ENCODE results near the gene CDC42SE2.

The CDC42SE2 gene

GRCh38 chr5:131400585-131400984 is 136.7 kb downstream of the CDC42SE2 start:
- Histone ChIP-seq H3K36me3 (ENCODE audit: insufficient read depth, low read length) (peaks cover 93% of the 10 kb centered on the region), H3K79me2 (ENCODE audit: insufficient read depth, low read length) (no peaks in the 10 kb centered on the region), H4K20me1 (ENCODE audit: insufficient read depth, low read length) (no peaks in the 10 kb centered on the region), H2AFZ (ENCODE audit: low read length) (no peak overlapping the region), H3K4me3 (ENCODE audit: low read depth, low read length, poor library complexity, severe bottlenecking) (no peak overlapping the region), H3F3A (ENCODE audit: insufficient read depth, low read length) (no peaks in the 10 kb centered on the region), H3K27ac (ENCODE audit: low read depth, low read length, poor library complexity, severe bottlenecking) (no peak overlapping the region), H3K4me2 (ENCODE audit: low read length) (no peak overlapping the region), H3K4me1 (ENCODE audit: insufficient read depth, low read length, severe bottlenecking) (no peaks in the 10 kb centered on the region), H3K27me3 (ENCODE audit: insufficient read depth, low read length) (no peaks in the 10 kb centered on the region), H3K9me2 (ENCODE audit: low read depth, low read length) (no peaks in the 10 kb centered on the region), H3K9ac (ENCODE audit: low read length) (no peak overlapping the region), H3K9me3 (ENCODE audit: low read length) (peaks cover 15% of the 10 kb centered on the region)
- TF ChIP-seq EZH2 (IDR thresholded peaks at IDR 0.05; ENCODE audit: borderline replicate concordance, low read length): no peak
- TF ChIP-seq CTCF (IDR thresholded peaks at IDR 0.05; ENCODE audit: low read length): no peak

GRCh38 chr5:131405674-131406073 is 141.8 kb downstream of the CDC42SE2 start:
- no peaks in the 10 kb centered on the region for H3K27me3 ChIP-seq (ENCODE audit: insufficient read depth, low read length)
- H3K4me1 ChIP-seq (ENCODE audit: insufficient read depth, low read length, severe bottlenecking): no peaks in the 10 kb centered on the region
- no peak overlapping the region for H3K4me2 ChIP-seq (ENCODE audit: low read length)
- TF ChIP-seq CTCF (IDR thresholded peaks at IDR 0.05; ENCODE audit: low read length) (no peak), EZH2 (IDR thresholded peaks at IDR 0.05; ENCODE audit: borderline replicate concordance, low read length) (no peak)
- H2AFZ ChIP-seq (ENCODE audit: low read length): no peak overlapping the region
- H3K4me3 ChIP-seq (ENCODE audit: low read depth, low read length, poor library complexity, severe bottlenecking): no peak overlapping the region
- H3K79me2 ChIP-seq (ENCODE audit: insufficient read depth, low read length): no peaks in the 10 kb centered on the region
- H3K9me3 ChIP-seq (ENCODE audit: low read length): peaks cover 15% of the 10 kb centered on the region
- no peak overlapping the region for H3K9ac ChIP-seq (ENCODE audit: low read length)
- no peak overlapping the region for H3K27ac ChIP-seq (ENCODE audit: low read depth, low read length, poor library complexity, severe bottlenecking)
- H3F3A ChIP-seq (ENCODE audit: insufficient read depth, low read length): no peaks in the 10 kb centered on the region
- no peaks in the 10 kb centered on the region for H3K9me2 ChIP-seq (ENCODE audit: low read depth, low read length)
- H4K20me1 ChIP-seq (ENCODE audit: insufficient read depth, low read length): no peaks in the 10 kb centered on the region
- H3K36me3 ChIP-seq (ENCODE audit: insufficient read depth, low read length): peaks cover 80% of the 10 kb centered on the region

GRCh38 chr5:131406076-131406475 is 142.2 kb downstream of the CDC42SE2 start:
- Histone ChIP-seq H3K27me3 (ENCODE audit: insufficient read depth, low read length) (no peaks in the 10 kb centered on the region), H3K4me3 (ENCODE audit: low read depth, low read length, poor library complexity, severe bottlenecking) (no peak overlapping the region), H2AFZ (ENCODE audit: low read length) (no peak overlapping the region), H3K9ac (ENCODE audit: low read length) (no peak overlapping the region), H3K9me2 (ENCODE audit: low read depth, low read length) (no peaks in the 10 kb centered on the region), H3K9me3 (ENCODE audit: low read length) (peaks cover 15% of the 10 kb centered on the region), H3K27ac (ENCODE audit: low read depth, low read length, poor library complexity, severe bottlenecking) (no peak overlapping the region), H3K79me2 (ENCODE audit: insufficient read depth, low read length) (no peaks in the 10 kb centered on the region), H3F3A (ENCODE audit: insufficient read depth, low read length) (no peaks in the 10 kb centered on the region), H3K4me2 (ENCODE audit: low read length) (no peak overlapping the region), H3K4me1 (ENCODE audit: insufficient read depth, low read length, severe bottlenecking) (no peaks in the 10 kb centered on the region), H3K36me3 (ENCODE audit: insufficient read depth, low read length) (peaks cover 79% of the 10 kb centered on the region), H4K20me1 (ENCODE audit: insufficient read depth, low read length) (no peaks in the 10 kb centered on the region)
- TF ChIP-seq CTCF (IDR thresholded peaks at IDR 0.05; ENCODE audit: low read length): no peak

All from OCI-LY1 (cell line).